ENCODE measurements around the gene SCN4B. TPM values are rescaled to one million over a fixed set of nuclear protein-coding genes. Genes with fewer than 3 reads are reported as not detected.

The SCN4B gene
- total RNA-seq, 1 donor from 2014 or later = 3.6 TPM

Other genes with a start within 250 kb of the SCN4B start
- 0.22 TPM in 1 of 2 replicates, not detected in the other for gene TMPRSS13, start 223.4 kb downstream of the SCN4B start, total RNA-seq (ENCODE audit: low replicate concordance)
- gene IL10RA, start 166.4 kb downstream of the SCN4B start, total RNA-seq (ENCODE audit: low replicate concordance) = 0.12 TPM in 1 of 2 replicates, not detected in the other
- not detected in 2 replicates for gene TMPRSS4, start 75.7 kb downstream of the SCN4B start, total RNA-seq (ENCODE audit: low replicate concordance)
- gene SMIM35, start 65.9 kb downstream of the SCN4B start, total RNA-seq (ENCODE audit: low replicate concordance) = not detected in 2 replicates
- 0.15 and 0.37 TPM in 2 replicates for gene SCN2B, start 23.8 kb upstream of the SCN4B start, total RNA-seq (ENCODE audit: low replicate concordance)
- 0.09 TPM in 1 of 2 replicates, not detected in the other for gene JAML, start 72.2 kb upstream of the SCN4B start, total RNA-seq (ENCODE audit: low replicate concordance)
- gene MPZL3, start 99.5 kb upstream of the SCN4B start, total RNA-seq (ENCODE audit: low replicate concordance) = 1.1 and 5.7 TPM in 2 replicates
- gene MPZL2, start 111.5 kb upstream of the SCN4B start, total RNA-seq (ENCODE audit: low replicate concordance) = 1.9 and 2.3 TPM in 2 replicates
- gene CD3E, start 151.9 kb upstream of the SCN4B start, total RNA-seq (ENCODE audit: low replicate concordance) = not detected in 2 replicates
- gene CD3D, start 189.9 kb upstream of the SCN4B start, total RNA-seq (ENCODE audit: low replicate concordance) = not detected in 2 replicates
- gene CD3G, start 191.5 kb upstream of the SCN4B start, total RNA-seq (ENCODE audit: low replicate concordance) = not detected in 2 replicates
- gene UBE4A, start 206.8 kb upstream of the SCN4B start, total RNA-seq (ENCODE audit: low replicate concordance) = 36.1 and 45.0 TPM in 2 replicates
- 42.6 and 113 TPM in 2 replicates for gene ATP5MG, start 248.8 kb upstream of the SCN4B start, total RNA-seq (ENCODE audit: low replicate concordance)

Measured in neural progenitor cell (in vitro differentiated cells).